Measurements from ENCODE around the gene FOXO6.
"Not testable (repeated sequence)": the region's sequence is repeated elsewhere in the genome, so short reads cannot be mapped to it uniquely, and the experiment has no call there.

FOXO6 gene

GRCh38 chr1:41328001-41328615, 33.1 kb upstream of the FOXO6 start:
- Histone ChIP-seq H3K4me3 (no peak overlapping the region), H3K27ac (no peak overlapping the region)

- Histone ChIP-seq H3K4me3 (no peak overlapping the region), H3K27ac (no peak overlapping the region)
Observed at GRCh38 chr1:41328780-41329640, 32.2 kb upstream of the FOXO6 start.

GRCh38 chr1:41329662-41330587, 31.3 kb upstream of the FOXO6 start:
- Histone ChIP-seq H3K4me3 (no peak overlapping the region), H3K27ac (no peak overlapping the region)

GRCh38 chr1:41330588-41331545, 30.4 kb upstream of the FOXO6 start:
- H3K27ac ChIP-seq, result no peak overlapping the region

GRCh38 chr1:41331546-41331917, 29.7 kb upstream of the FOXO6 start:
- no peak overlapping the region for H3K27ac ChIP-seq
- H3K4me3 ChIP-seq, result no peak overlapping the region

More at GRCh38 chr1:41330588-41331545, 30.4 kb upstream of the FOXO6 start:
- H3K4me3 ChIP-seq, result no peak overlapping the region

GRCh38 chr1:41332161-41332560, 29.1 kb upstream of the FOXO6 start:
- H3K27ac ChIP-seq, result not testable (repeated sequence)

GRCh38 chr1:41333146-41333784, 28.0 kb upstream of the FOXO6 start:
- Histone ChIP-seq H3K27ac (no peak overlapping the region), H3K4me3 (no peak overlapping the region)

More at GRCh38 chr1:41332161-41332560, 29.1 kb upstream of the FOXO6 start:
- H3K4me3 ChIP-seq, result not testable (repeated sequence)

GRCh38 chr1:41338820-41339219, 22.4 kb upstream of the FOXO6 start:
- Histone ChIP-seq H3K4me3 (no peak overlapping the region), H3K27ac (no peak overlapping the region)

- Histone ChIP-seq H3K4me3 (no peak overlapping the region), H3K27ac (no peak overlapping the region)
Observed at GRCh38 chr1:41340655-41341364, 20.4 kb upstream of the FOXO6 start.

- H3K27ac ChIP-seq, result peak overlapping the region in 2 of 21 experiments; percentile 52 to 64
- H3K4me3 ChIP-seq, result no peak overlapping the region
Observed at GRCh38 chr1:41341365-41341683, 19.9 kb upstream of the FOXO6 start.

GRCh38 chr1:41341772-41342562, 19.3 kb upstream of the FOXO6 start:
- no peak overlapping the region for H3K4me3 ChIP-seq
- H3K27ac ChIP-seq, result peak overlapping the region in 15 of 21 experiments; percentile 12 to 74 (median 52)

GRCh38 chr1:41342774-41343355, 18.4 kb upstream of the FOXO6 start:
- peak overlapping the region in 6 of 21 experiments; percentile 17 to 53 (median 40) for H3K27ac ChIP-seq
- H3K4me3 ChIP-seq, result no peak overlapping the region

- Histone ChIP-seq H3K27ac (no peak overlapping the region), H3K4me3 (no peak overlapping the region)
Observed at GRCh38 chr1:41343790-41344699, 17.2 kb upstream of the FOXO6 start.

GRCh38 chr1:41344708-41345159, 16.5 kb upstream of the FOXO6 start:
- Histone ChIP-seq H3K4me3 (no peak overlapping the region), H3K27ac (no peak overlapping the region)

- Histone ChIP-seq H3K27ac (no peak overlapping the region), H3K4me3 (no peak overlapping the region)
Observed at GRCh38 chr1:41345434-41346075, 15.7 kb upstream of the FOXO6 start.
